HG02759 (cell line): ENCODE results near the gene FOXK1.
"Not testable (repeated sequence)": the region's sequence is repeated elsewhere in the genome, so short reads cannot be mapped to it uniquely, and the experiment has no call there.

Experiments used
- ATAC-seq: cut with Tn5 transposase; IDR thresholded peaks from one replicate; pipeline ENCODE4 v1.9.1; 2021; ENCODE audit warnings: mild to moderate bottlenecking, moderate library complexity; ENCODE audit not compliant: unreplicated experiment

The FOXK1 gene

GRCh38 chr7:4797858-4798705, 116.0 kb downstream of the FOXK1 start:
- no peak for ATAC-seq

DNA sequence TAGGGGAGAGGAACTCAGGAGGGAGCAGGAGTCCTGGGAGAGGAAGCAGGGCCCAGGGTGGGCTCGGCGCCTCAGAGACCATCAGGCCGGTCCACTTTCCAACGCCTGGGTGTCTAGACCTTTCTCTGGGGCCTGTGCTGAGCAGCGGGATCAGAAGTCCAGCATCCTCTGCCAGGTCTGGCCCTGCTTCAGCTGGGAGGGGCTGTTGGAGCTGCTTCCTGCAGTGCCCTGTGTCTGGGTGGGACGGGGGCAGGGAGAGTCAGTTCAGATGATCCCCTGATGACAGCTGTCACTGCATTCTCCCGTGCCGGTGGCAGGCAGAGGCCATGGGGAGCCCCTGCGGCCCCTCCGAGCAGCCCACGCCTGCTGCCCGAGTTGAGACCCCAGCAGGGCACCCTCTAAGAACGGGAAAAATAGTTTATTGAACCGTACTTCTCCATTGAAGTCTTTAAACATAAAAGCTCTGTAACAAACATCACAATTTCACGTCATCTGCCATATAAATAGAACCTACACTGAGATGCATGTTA, 116.7 kb downstream of the FOXK1 start:
- ATAC-seq = no peak

- no peak for ATAC-seq
These were observed 117.6 kb downstream of the FOXK1 start for GRCh38 chr7:4799508-4800268.

DNA sequence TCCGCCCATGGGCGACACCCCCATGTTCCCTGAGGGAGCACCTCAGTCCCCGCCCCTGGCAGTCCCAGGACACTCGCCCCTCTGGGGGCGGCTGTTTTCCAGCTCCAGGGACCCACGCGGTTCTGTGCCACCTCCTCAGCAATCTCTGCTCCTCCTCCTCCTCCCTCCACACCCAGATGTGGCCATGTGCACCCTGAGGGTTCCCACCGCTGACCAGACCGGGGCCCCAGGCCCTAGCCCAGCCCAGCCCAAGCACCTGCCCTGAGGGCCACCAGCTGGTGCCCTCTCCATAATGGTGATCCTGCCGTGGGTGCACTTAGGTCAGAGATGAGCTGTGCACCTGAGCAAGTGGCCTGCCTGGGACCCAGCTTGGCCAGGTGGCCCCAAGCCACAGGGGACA, 118.4 kb downstream of the FOXK1 start:
- ATAC-seq = no peak

DNA sequence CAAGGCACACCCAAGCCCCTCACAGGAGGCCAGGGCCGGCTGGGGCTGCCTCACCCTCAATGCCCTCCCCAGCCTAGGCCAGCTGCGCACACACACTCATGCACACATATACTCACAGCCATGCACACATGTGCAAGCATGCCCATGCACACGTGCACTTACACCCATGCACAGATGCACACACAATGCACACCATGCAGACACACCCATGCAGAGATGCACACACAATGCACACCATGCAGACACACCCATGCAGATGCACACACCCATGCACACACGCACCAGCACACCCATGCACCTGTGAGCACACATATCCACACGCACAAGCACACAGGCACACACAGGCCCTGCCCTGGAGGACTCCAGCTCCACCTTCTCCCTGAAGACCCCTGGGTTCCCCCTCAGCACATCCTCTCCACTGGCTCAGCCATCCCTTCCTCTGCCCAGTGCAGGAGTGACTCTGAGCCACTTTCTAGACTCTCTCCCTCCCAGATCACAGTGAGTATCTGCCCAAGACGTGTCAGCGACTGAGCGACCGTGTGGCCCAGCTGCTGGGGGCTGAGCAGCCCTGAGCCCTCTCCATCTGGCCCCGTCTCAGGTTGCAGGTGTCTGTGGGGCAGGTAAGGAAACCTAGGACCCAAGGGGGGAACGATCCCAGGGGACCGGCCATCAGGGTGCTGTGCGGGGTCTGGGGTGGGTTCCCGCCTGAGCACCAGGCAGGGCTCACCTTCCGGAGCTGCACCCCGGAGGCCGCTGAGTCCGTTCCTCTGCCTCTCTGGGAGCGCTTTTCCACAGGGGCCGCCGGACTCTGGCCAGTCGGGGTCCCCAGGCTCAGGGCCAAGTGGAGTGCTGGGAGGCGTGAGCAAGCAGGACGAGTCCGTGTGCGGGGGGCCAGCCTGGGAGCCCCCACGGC, 119.1 kb downstream of the FOXK1 start:
- ATAC-seq = no peak

DNA sequence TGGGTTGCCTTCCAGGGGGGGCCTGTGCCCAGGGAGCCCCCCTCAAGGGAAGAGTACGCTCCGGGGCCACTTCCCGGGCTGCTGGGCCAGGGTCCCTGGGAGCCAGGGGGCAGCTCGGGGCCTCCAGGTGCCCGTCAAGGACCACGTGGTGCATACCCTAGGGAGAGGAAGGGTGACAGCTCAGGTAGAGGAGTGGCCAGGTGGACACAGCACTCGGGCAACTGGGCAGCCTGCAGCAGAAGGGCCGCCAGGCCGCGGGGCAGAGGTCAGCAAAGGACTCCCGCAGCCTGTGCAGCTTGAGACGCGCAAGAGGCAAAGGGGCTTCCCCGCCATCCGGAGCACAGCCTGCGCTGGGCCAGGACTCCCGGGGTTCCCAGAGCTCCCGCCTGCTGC, 119.7 kb downstream of the FOXK1 start:
- no peak for ATAC-seq

- not testable (repeated sequence) for ATAC-seq
These were observed 120.5 kb downstream of the FOXK1 start for GRCh38 chr7:4802577-4802976.

- no peak for ATAC-seq
These were observed 121.5 kb downstream of the FOXK1 start for GRCh38 chr7:4803397-4804241.

DNA sequence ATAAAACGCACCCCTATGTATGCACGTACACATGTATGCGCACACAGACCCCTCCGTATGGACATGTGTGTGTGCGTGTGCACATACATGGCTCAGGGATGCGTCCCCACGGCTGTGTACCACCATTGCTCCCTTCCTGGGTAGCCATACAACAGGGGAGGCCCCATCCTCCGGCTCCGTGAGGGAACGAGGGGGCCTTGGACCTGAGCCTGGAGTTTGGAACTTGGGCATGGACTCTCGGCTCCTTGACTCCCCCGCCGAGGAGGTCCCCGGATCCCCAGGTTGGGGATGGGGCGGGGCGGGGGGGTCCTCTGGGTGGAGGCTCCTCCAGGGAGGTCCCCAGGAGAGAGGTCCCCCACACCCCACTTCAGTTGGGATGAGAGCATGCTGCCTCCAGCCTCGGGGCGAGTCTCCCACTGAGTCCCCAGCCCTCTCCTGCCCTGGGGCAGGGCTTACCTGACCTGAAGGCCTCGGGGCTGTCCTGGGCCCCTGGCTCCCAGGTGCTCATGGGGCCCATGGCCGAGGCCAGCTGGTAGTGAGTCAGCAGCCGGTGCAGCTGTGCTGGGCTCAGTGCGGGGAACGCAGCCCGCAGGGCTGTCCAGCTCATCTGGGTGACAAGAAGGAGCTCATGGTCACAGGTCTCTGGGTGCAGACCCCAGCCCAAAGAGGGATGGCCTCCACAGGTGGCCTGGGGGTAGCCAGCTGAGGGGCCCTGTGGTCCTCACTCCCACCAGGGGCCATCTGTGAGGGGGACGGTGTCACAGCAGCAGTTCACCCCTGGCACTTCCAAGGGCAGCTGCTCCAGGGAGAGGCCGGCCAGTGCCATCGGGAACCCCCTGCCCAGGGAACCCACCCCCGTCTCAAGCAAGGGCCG, 123.3 kb downstream of the FOXK1 start:
- no peak for ATAC-seq

DNA sequence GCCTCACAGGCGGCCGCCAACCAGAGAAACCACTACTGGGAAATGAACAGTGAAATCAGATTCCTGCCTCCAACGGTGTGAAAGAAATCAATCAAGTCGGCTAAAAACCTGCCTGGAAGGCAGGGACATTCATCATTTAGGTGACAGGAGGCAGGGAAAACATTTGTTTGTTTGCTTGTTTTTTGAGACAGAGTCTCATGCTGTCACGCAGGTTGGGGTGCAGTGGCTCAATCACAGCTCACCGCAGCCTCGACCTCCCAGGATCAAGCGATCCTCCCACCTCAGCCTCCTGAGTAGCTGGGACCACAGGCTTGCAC, 123.8 kb downstream of the FOXK1 start:
- ATAC-seq = no peak

- no peak for ATAC-seq
These were observed 125.0 kb downstream of the FOXK1 start for GRCh38 chr7:4806983-4807597.

- no peak for ATAC-seq
These were observed 125.5 kb downstream of the FOXK1 start for GRCh38 chr7:4807598-4808016.

GRCh38 chr7:4808026-4808425, 125.9 kb downstream of the FOXK1 start:
- no peak for ATAC-seq

- ATAC-seq = no peak
These were observed 126.5 kb downstream of the FOXK1 start for GRCh38 chr7:4808565-4808964.

- no peak for ATAC-seq
These were observed 127.0 kb downstream of the FOXK1 start for GRCh38 chr7:4809091-4809591.

- no peak for ATAC-seq
These were observed 127.6 kb downstream of the FOXK1 start for GRCh38 chr7:4809666-4810065.

DNA sequence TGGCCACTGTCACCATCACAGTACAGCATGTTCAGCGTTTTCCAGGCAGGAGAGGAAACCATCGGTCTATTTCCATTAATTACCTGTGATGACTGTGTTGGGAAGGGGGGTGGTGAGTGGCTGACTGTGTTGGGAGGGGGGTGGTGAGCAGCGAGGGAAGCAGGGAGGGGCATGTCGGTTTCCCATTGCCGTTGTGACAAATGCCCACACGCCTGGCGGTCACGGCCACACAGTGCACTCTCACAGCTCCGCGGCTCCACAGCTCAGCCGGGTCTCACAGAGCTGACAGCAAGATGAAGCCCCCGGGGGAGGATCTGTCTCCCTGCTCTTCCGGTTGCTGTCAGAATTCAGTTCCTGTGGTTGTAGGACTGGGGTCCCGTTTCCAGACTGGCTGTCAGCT, 132.3 kb downstream of the FOXK1 start:
- ATAC-seq = no peak

- ATAC-seq = no peak
These were observed 133.0 kb downstream of the FOXK1 start for GRCh38 chr7:4815121-4815520.
